Measurements from ENCODE around the gene TRIM69.
"Not testable (repeated sequence)": the region's sequence is repeated elsewhere in the genome, so short reads cannot be mapped to it uniquely, and the experiment has no call there.

TRIM69 gene

GRCh38 chr15:44743454-44743853 is 7.1 kb downstream of the TRIM69 start:
- DNase-seq (ENCODE audit: low read depth), result not testable (repeated sequence)

GRCh38 chr15:44753345-44753744 is 17.0 kb downstream of the TRIM69 start:
- no peak for DNase-seq (ENCODE audit: low read depth)

GRCh38 chr15:44763187-44763586 is 26.9 kb downstream of the TRIM69 start:
- DNase-seq (ENCODE audit: low read depth), result no peak

GRCh38 chr15:44763848-44764247 is 27.5 kb downstream of the TRIM69 start:
- DNase-seq (ENCODE audit: low read depth), result no peak

GRCh38 chr15:44765036-44765435 is 28.7 kb downstream of the TRIM69 start:
- no peak for DNase-seq (ENCODE audit: low read depth)

GRCh38 chr15:44769521-44769920 is 33.2 kb downstream of the TRIM69 start:
- DNase-seq (ENCODE audit: low read depth), result no peak

GRCh38 chr15:44770715-44771114 is 34.4 kb downstream of the TRIM69 start:
- not testable (repeated sequence) for DNase-seq (ENCODE audit: low read depth)

- DNase-seq (ENCODE audit: low read depth), result peak; percentile 3
These were observed 39.6 kb downstream of the TRIM69 start for GRCh38 chr15:44775953-44776352.

GRCh38 chr15:44779761-44780160 is 43.4 kb downstream of the TRIM69 start:
- DNase-seq (ENCODE audit: low read depth), result no peak

- no peak for DNase-seq (ENCODE audit: low read depth)
These were observed 44.3 kb downstream of the TRIM69 start for GRCh38 chr15:44780608-44781007.

- no peak for DNase-seq (ENCODE audit: low read depth)
These were observed 44.9 kb downstream of the TRIM69 start for GRCh38 chr15:44781128-44781810.

GRCh38 chr15:44782516-44782915 is 46.2 kb downstream of the TRIM69 start:
- DNase-seq (ENCODE audit: low read depth), result peak; percentile 39

- DNase-seq (ENCODE audit: low read depth), result not testable (repeated sequence)
These were observed 48.6 kb downstream of the TRIM69 start for GRCh38 chr15:44784918-44785274.

- peak; percentile 16 for DNase-seq (ENCODE audit: low read depth)
These were observed 52.4 kb downstream of the TRIM69 start for GRCh38 chr15:44788748-44789147.

GRCh38 chr15:44790215-44790614 is 53.9 kb downstream of the TRIM69 start:
- no peak for DNase-seq (ENCODE audit: low read depth)

GRCh38 chr15:44790656-44791055 is 54.3 kb downstream of the TRIM69 start:
- no peak for DNase-seq (ENCODE audit: low read depth)

- DNase-seq (ENCODE audit: low read depth), result no peak
These were observed 56.4 kb downstream of the TRIM69 start for GRCh38 chr15:44792715-44793114.

GRCh38 chr15:44794072-44794471 is 57.7 kb downstream of the TRIM69 start:
- DNase-seq (ENCODE audit: low read depth), result no peak

GRCh38 chr15:44796508-44796907 is 60.2 kb downstream of the TRIM69 start:
- no peak for DNase-seq (ENCODE audit: low read depth)

GRCh38 chr15:44798826-44799225 is 62.5 kb downstream of the TRIM69 start:
- no peak for DNase-seq (ENCODE audit: low read depth)

GRCh38 chr15:44801364-44801763 is 65.0 kb downstream of the TRIM69 start:
- DNase-seq (ENCODE audit: low read depth), result peak; percentile 81

GRCh38 chr15:44801797-44802196 is 65.5 kb downstream of the TRIM69 start:
- peak; percentile 22 for DNase-seq (ENCODE audit: low read depth)

- DNase-seq (ENCODE audit: low read depth), result no peak
These were observed 66.0 kb downstream of the TRIM69 start for GRCh38 chr15:44802336-44802735.

- no peak for DNase-seq (ENCODE audit: low read depth)
These were observed 68.1 kb downstream of the TRIM69 start for GRCh38 chr15:44804298-44805046.
